Hematopoietic multipotent progenitor cell treated with erythropoietin and hydrocortisone succinate and interleukin-3 and kit ligand, for 17 days (in vitro differentiated cells): ENCODE measurements around the gene CCDC14.
"Not testable (repeated sequence)": the region's sequence is repeated elsewhere in the genome, so short reads cannot be mapped to it uniquely, and the experiment has no call there.

Source experiments
- DNase-seq: peaks from one replicate; pipeline ENCODE4 v3.0.0-alpha.2; 2015; ENCODE audit warnings: low spot score

The CCDC14 gene

GRCh38 chr3:123960781-123961507, at the start of gene CCDC14:
TSS of gene CCDC14 (minus strand) at chr3:123961229. CDS start at chr3:123961173, 56 bp downstream.
- peak; percentile 75 for DNase-seq

- not testable (repeated sequence) for DNase-seq
Measured at GRCh38 chr3:124008321-124008720, 47.3 kb upstream of the CCDC14 start.

- no peak for DNase-seq
Measured at GRCh38 chr3:124007186-124007585, 46.2 kb upstream of the CCDC14 start.

GRCh38 chr3:124002405-124003079, 41.5 kb upstream of the CCDC14 start:
- DNase-seq = not testable (repeated sequence)

GRCh38 chr3:124001366-124001765, 40.3 kb upstream of the CCDC14 start:
- not testable (repeated sequence) for DNase-seq

GRCh38 chr3:123997543-123997942, 36.5 kb upstream of the CCDC14 start:
- no peak for DNase-seq

GRCh38 chr3:123993818-123994217, 32.8 kb upstream of the CCDC14 start:
- DNase-seq = no peak

- not testable (repeated sequence) for DNase-seq
Measured at GRCh38 chr3:123991730-123992588, 30.9 kb upstream of the CCDC14 start, which contains the start of gene ROPN1. TSS of gene ROPN1 (minus strand) at chr3:123992124. CDS start at chr3:123980481, 11,643 bp downstream.

- no peak for DNase-seq
Measured at GRCh38 chr3:123986427-123986826, 25.4 kb upstream of the CCDC14 start.

- DNase-seq = no peak
Measured at GRCh38 chr3:123984957-123985356, 23.9 kb upstream of the CCDC14 start.

- DNase-seq = no peak
Measured at GRCh38 chr3:123984350-123984749, 23.3 kb upstream of the CCDC14 start.

GRCh38 chr3:123981317-123981716, 20.3 kb upstream of the CCDC14 start:
- DNase-seq = not testable (repeated sequence)

- no peak for DNase-seq
Measured at GRCh38 chr3:123980539-123980938, 19.5 kb upstream of the CCDC14 start.

- not testable (repeated sequence) for DNase-seq
Measured at GRCh38 chr3:123979525-123980501, 18.8 kb upstream of the CCDC14 start.

- DNase-seq = not testable (repeated sequence)
Measured at GRCh38 chr3:123976904-123977303, 15.9 kb upstream of the CCDC14 start.

GRCh38 chr3:123976181-123976898, 15.3 kb upstream of the CCDC14 start:
- DNase-seq = not testable (repeated sequence)

GRCh38 chr3:123975030-123975429, 14.0 kb upstream of the CCDC14 start:
- not testable (repeated sequence) for DNase-seq

GRCh38 chr3:123971406-123971805, 10.4 kb upstream of the CCDC14 start:
- DNase-seq = no peak

GRCh38 chr3:123967260-123967659, 6.2 kb upstream of the CCDC14 start:
- DNase-seq = not testable (repeated sequence)

GRCh38 chr3:123966799-123967198, 5.8 kb upstream of the CCDC14 start:
- DNase-seq = not testable (repeated sequence)
